T-helper 2 cell treated with Interferon-gamma antibody and Interleukin-4, amounts not matched to agents 5 μg/mL and 100 μg/mL, for 36 hours (primary cell): ENCODE data around the gene LIN54.

Experiments used
- DNase-seq: peaks from one replicate; pipeline ENCODE4 v3.0.0; 2021; ENCODE audit warnings: low spot score
- H3K27ac Mint-ChIP-seq: one replicate; pipeline ENCODE4 v1.8.0; 2021; ENCODE audit warnings: mild to moderate bottlenecking, mixed read lengths
- H3K27me3 Mint-ChIP-seq: one replicate; pipeline ENCODE4 v1.8.0; 2021; ENCODE audit warnings: low read depth, mixed read lengths
- H3K36me3 Mint-ChIP-seq: one replicate; pipeline ENCODE4 v1.8.0; 2021; ENCODE audit warnings: low read depth, mixed read lengths
- H3K4me1 Mint-ChIP-seq: one replicate; pipeline ENCODE4 v1.8.0; 2021; ENCODE audit warnings: low read depth, mixed read lengths
- H3K4me3 Mint-ChIP-seq: one replicate; pipeline ENCODE4 v1.8.0; 2022; ENCODE audit warnings: mild to moderate bottlenecking, moderate library complexity, mixed read lengths
- H3K9me3 Mint-ChIP-seq: one replicate; pipeline ENCODE4 v1.8.0; 2021; ENCODE audit warnings: mixed read lengths

LIN54 gene

DNA sequence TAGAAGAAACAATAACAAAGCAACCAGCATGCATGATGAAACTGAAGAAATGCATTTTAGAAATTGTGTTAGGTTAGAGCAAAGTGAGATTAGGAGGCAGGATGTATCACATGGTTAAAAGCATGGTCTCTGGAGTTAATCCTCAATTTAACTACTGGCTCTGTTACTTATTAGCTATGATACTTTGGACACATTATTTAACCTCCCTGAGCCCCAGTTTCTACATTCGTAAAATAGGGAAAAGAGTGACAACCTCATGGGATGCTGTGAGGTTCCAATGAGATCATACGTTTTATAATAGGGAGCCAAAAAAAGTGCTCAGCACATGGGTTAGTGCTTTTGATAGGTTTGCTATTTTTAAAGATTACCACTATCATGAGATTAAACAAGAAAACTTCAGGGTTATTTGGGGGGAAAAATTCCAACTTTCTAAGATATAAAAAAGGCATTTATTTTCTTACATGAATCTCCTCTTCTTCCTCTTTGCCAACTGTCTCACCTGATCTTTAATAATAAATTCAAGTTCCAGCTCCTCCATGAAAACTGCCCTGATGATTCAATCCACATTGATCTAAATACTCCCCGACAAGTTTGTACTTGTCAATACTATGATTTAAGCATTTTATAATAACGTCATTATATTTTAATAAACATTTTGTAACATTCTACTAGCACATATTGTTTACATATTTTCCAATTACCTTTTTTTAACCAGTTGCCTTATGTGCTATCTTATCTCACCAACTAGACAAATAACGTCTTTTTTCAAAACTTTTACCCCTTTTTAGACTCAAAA is 124.3 kb downstream of the LIN54 start:
- no peak for DNase-seq
- H3K4me3 Mint-ChIP-seq: no peak overlapping the region
- peaks cover 28% of the 10 kb centered on the region for H3K36me3 Mint-ChIP-seq
- H3K9me3 Mint-ChIP-seq: no peaks in the 10 kb centered on the region
- peaks cover 31% of the 10 kb centered on the region for H3K4me1 Mint-ChIP-seq
- H3K27me3 Mint-ChIP-seq: no peaks in the 10 kb centered on the region
- peak overlapping the region; percentile 4 for H3K27ac Mint-ChIP-seq

DNA sequence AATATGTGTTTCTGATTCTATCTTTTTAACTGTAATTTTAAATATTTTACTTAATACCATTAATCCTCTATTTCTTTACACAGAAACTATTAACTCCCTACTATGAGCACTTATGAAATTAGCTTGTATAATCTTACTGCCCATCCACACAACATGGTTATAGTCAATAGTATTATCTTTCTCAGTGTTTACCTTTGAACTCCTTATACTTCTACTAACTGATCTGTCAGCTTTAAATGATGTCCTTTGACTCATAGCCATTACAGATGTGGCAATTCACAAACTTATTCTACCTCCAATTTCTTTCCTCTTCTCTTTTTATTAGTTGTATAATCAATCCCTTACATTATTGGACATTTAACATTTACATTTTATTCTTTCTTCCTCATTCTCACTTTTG is 125.2 kb downstream of the LIN54 start:
- Mint-ChIP-seq H3K27ac (no peak overlapping the region), H3K4me3 (no peak overlapping the region), H3K9me3 (no peaks in the 10 kb centered on the region), H3K4me1 (peaks cover 34% of the 10 kb centered on the region), H3K27me3 (no peaks in the 10 kb centered on the region), H3K36me3 (peaks cover 33% of the 10 kb centered on the region)
- DNase-seq: no peak
